Measurements from ENCODE around the gene HOXC10.
A peak's percentile ranks its signal among the peaks of the same experiment; 100 is the strongest.

The HOXC10 gene

GRCh38 chr12:53984901-53985691 is at the start of gene HOXC10:
Gene HOXC10 (plus strand): TSS chr12:53985146. CDS start chr12:53985260, 114 bp downstream.
- DNase-seq (ENCODE audit: low read depth in 2 of 2) = peak; percentile 71 to 88

- no peak for DNase-seq (ENCODE audit: low read depth in 2 of 2)
Measured at GRCh38 chr12:53935383-53936341, 49.3 kb upstream of the HOXC10 start.

- no peak for DNase-seq (ENCODE audit: low read depth in 2 of 2)
Measured at GRCh38 chr12:53937099-53937498, 47.8 kb upstream of the HOXC10 start.

GRCh38 chr12:53937596-53938325 is 47.2 kb upstream of the HOXC10 start:
- DNase-seq (ENCODE audit: low read depth in 2 of 2) = no peak

GRCh38 chr12:53938326-53939140 is 46.4 kb upstream of the HOXC10 start, which contains the start of gene HOXC13:
Gene HOXC13 (plus strand): TSS chr12:53938831. CDS start chr12:53938907, 76 bp downstream.
- DNase-seq (ENCODE audit: low read depth in 2 of 2) = peak; percentile 17 to 45

- no peak for DNase-seq (ENCODE audit: low read depth in 2 of 2)
Measured at GRCh38 chr12:53939141-53940108, 45.5 kb upstream of the HOXC10 start.

- DNase-seq (ENCODE audit: low read depth in 2 of 2) = no peak
Measured at GRCh38 chr12:53940443-53941014, 44.4 kb upstream of the HOXC10 start.

GRCh38 chr12:53941187-53941586 is 43.8 kb upstream of the HOXC10 start:
- no peak for DNase-seq (ENCODE audit: low read depth in 2 of 2)

- DNase-seq (ENCODE audit: low read depth in 2 of 2) = no peak
Measured at GRCh38 chr12:53941750-53942149, 43.2 kb upstream of the HOXC10 start.

GRCh38 chr12:53942467-53942997 is 42.4 kb upstream of the HOXC10 start:
- DNase-seq (ENCODE audit: low read depth in 2 of 2) = no peak

- DNase-seq (ENCODE audit: low read depth in 2 of 2) = no peak
Measured at GRCh38 chr12:53944209-53944608, 40.7 kb upstream of the HOXC10 start.

GRCh38 chr12:53944907-53945847 is 39.8 kb upstream of the HOXC10 start:
- DNase-seq (ENCODE audit: low read depth in 2 of 2) = no peak

GRCh38 chr12:53947743-53948142 is 37.2 kb upstream of the HOXC10 start:
- no peak for DNase-seq (ENCODE audit: low read depth in 2 of 2)

- DNase-seq (ENCODE audit: low read depth in 2 of 2) = no peak
Measured at GRCh38 chr12:53948650-53949593, 36.0 kb upstream of the HOXC10 start.

GRCh38 chr12:53949631-53950436 is 35.1 kb upstream of the HOXC10 start:
- DNase-seq (ENCODE audit: low read depth in 2 of 2) = no peak

GRCh38 chr12:53950437-53950773 is 34.5 kb upstream of the HOXC10 start:
- DNase-seq (ENCODE audit: low read depth in 2 of 2) = no peak

Measured in stimulated activated CD4-positive, alpha-beta T cell treated with anti-CD3 and anti-CD28 coated beads, Interleukin-12 subunit alpha, Interleukin-12 subunit beta, amount 100 ng/mL, for 24 hours (primary cell).